OCI-LY1 (cell line): ENCODE results near the gene SLC33A1.

ENCODE experiments used
- CTCF ChIP-seq: fragments of 200-600 bp; sonication (generic), shearing (Covaris generic); IDR thresholded peaks from 2 replicates; pipeline ENCODE4 v1.5.1; 2017; ENCODE audit warnings: mild to moderate bottlenecking, antibody characterized with exemption, low read length, moderate library complexity, mixed read lengths
- EZH2 ChIP-seq: fragments of 200-600 bp; sonication (generic), shearing (Covaris generic); IDR thresholded peaks from 2 replicates; pipeline ENCODE4 v1.8.0; 2017; ENCODE audit warnings: borderline replicate concordance, mixed run types, mild to moderate bottlenecking, antibody characterized with exemption, low read length, moderate library complexity, mixed read lengths

DNA sequence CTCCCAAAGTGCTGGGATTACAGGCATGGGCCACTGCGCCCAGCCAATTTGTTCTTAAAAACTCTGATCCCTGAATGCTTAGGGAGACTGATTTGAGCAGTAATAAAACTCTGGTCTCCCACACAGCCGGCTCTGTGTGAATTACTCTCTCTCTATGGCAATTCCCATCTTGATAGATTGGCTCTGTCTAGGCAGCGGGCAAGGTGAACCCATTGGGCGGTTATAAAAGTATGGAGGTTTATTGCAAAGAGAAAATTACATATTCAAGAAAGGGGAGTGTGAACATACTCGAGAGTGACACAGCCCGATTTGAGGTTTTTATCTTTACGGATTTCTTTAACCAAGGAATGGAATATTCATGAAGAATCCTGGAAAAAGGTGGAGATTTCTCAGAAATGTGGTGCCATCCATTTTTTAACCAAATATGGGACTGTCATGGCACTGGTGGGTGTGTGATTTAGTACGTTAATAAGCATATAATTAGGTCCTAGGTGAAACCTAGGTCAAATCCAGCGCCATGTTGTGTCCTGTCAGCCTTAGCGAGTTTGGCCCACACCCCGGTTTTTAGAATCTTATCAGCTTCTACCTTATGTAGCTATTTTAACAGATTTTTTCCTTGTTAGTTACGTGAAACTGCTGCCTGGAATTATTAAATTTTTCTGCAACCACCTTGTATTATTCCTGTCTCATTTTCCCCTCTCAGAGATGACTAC lies 9.0 kb upstream of the SLC33A1 start:
- TF ChIP-seq CTCF (no peak), EZH2 (no peak)
